ENCODE measurements around the gene CCIN. TPM values are rescaled to one million over a fixed set of nuclear protein-coding genes. Genes with fewer than 3 reads are reported as not detected.

The CCIN gene
- total and polyA plus RNA-seq, 2 of the 13 experiments (the other 11 are each of a cell fraction or from before 2014, with no cell fraction given), result not detected

GRCh38 chr9:36120705-36121104 lies 48.5 kb upstream of the CCIN start (continued):
- TF ChIP-seq ZNF276 (CRISPR knock-in tag; IDR thresholded peaks at IDR 0.05; ENCODE audit: low read depth), result no peak
- TF ChIP-seq ZBTB42 (CRISPR knock-in tag; IDR thresholded peaks at IDR 0.05), result no peak

- Histone ChIP-seq H3K4me3 (replicated peaks in 1 of 3; ENCODE audit: insufficient read depth in 1 of 3, low read depth in 2 of 3, low read length in 3 of 3) (no peak overlapping the region), H3K27ac (ENCODE audit: extremely low read length, insufficient read depth, low read length) (no peak overlapping the region), H3K4me1 (ENCODE audit: insufficient read depth, low read length) (peaks cover 7% of the 10 kb centered on the region), H4K20me1 (ENCODE audit: insufficient read depth, low read length) (no peaks in the 10 kb centered on the region), H3K9ac (ENCODE audit: insufficient read depth, low read depth, low read length) (no peak overlapping the region), H3K27me3 (ENCODE audit: control insufficient read depth in 1 of 2, insufficient read depth in 2 of 2, low read length in 2 of 2) (peaks cover 0 to 2% of the 10 kb centered on the region in 2 experiments; a peak in 1 of 5 replicates), H3K9me3 (ENCODE audit: low read length) (no peaks in the 10 kb centered on the region), H3K36me3 (replicated peaks in 1 of 2; ENCODE audit: control insufficient read depth in 1 of 2, insufficient read depth in 2 of 2, low read length in 2 of 2) (no peaks in the 10 kb centered on the region), H3K79me2 (ENCODE audit: insufficient read depth, low read length) (no peaks in the 10 kb centered on the region), H2AFZ (ENCODE audit: low read length) (no peak overlapping the region), H3K4me2 (ENCODE audit: low read depth, low read length) (no peak overlapping the region)
- in situ Hi-C loops (cut with HindIII; ENCODE audit: extremely low pct_ligation_motif_present, low pct_unique_long_range_greater_than_20kb) (no loop called here), intact Hi-C loops (cut with micrococcal nuclease; ENCODE audit: unreplicated experiment) (no loop called here)
- FAIRE-seq, result no peak
- 51% methylated on average over 7 of the region's 7 CpGs for WGBS (ENCODE audit: low lambda C conversion rate)
- no TSS peak for BruUV-seq (replicated peaks)
- POLR2A ChIA-PET, result no interaction called here
- no peak for ATAC-seq
- DNase-seq (ENCODE audit: low spot score), result no peak
- CTCF ChIA-PET (ENCODE audit: low intra/inter-chr PET ratio, low total read pairs), result no interaction called here
- TF ChIP-seq RFX3 (CRISPR knock-in tag; IDR thresholded peaks at IDR 0.05) (no peak), PPARG (CRISPR knock-in tag; conservative IDR thresholded peaks at IDR 0.05) (no peak), MEF2D (CRISPR knock-in tag; IDR thresholded peaks at IDR 0.05) (no peak), DZIP1 (CRISPR knock-in tag; IDR thresholded peaks at IDR 0.05) (no peak), MED13 (CRISPR knock-in tag; IDR thresholded peaks at IDR 0.05) (no peak), ISL2 (CRISPR knock-in tag; IDR thresholded peaks at IDR 0.05) (no peak), ZFP36L1 (CRISPR knock-in tag; IDR thresholded peaks at IDR 0.05) (no peak), ZC3H13 (CRISPR knock-in tag; IDR thresholded peaks at IDR 0.05) (no peak), PRDM4 (CRISPR knock-in tag; IDR thresholded peaks at IDR 0.05; ENCODE audit: borderline replicate concordance) (no peak), GZF1 (CRISPR knock-in tag; IDR thresholded peaks at IDR 0.05) (no peak), SP5 (CRISPR knock-in tag; IDR thresholded peaks at IDR 0.05; ENCODE audit: borderline replicate concordance, low read depth) (no peak)
- TF ChIP-seq, protein P1, sequence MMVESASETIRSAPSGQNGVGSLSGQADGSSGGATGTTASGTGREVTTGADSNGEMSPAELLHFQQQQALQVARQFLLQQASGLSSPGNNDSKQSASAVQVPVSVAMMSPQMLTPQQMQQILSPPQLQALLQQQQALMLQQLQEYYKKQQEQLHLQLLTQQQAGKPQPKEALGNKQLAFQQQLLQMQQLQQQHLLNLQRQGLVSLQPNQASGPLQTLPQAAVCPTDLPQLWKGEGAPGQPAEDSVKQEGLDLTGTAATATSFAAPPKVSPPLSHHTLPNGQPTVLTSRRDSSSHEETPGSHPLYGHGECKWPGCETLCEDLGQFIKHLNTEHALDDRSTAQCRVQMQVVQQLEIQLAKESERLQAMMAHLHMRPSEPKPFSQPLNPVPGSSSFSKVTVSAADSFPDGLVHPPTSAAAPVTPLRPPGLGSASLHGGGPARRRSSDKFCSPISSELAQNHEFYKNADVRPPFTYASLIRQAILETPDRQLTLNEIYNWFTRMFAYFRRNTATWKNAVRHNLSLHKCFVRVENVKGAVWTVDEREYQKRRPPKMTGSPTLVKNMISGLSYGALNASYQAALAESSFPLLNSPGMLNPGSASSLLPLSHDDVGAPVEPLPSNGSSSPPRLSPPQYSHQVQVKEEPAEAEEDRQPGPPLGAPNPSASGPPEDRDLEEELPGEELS (CRISPR knock-in tag; IDR thresholded peaks at IDR 0.05), result no peak
Observed at GRCh38 chr9:36121971-36122370, 47.2 kb upstream of the CCIN start.

Data from HepG2 (cell line).